HepG2 (cell line): ENCODE data around the gene SLC28A3. TPM values are rescaled to one million over a fixed set of nuclear protein-coding genes. Genes with fewer than 3 reads are reported as not detected.

Experiments
- ATAC-seq: fragments of 200-7000 bp; cut with Tn5 transposase; 3 replicates; pipeline ENCODE4 v1.9.1; 2020; ENCODE audit warnings: mild to moderate bottlenecking, moderate library complexity
- BruUV-seq: library from RNA; stranded (reverse); fragments of 400-500 nt; replicated peaks from 2 replicates; lab custom pipeline; 2021; lab: Mats Ljungman, UMichigan
- CTCF ChIA-PET: fragments of 300-600 bp; formaldehyde crosslinking; extraction: SDS; loops from one replicate; lab custom pipeline; 2021; ENCODE audit warnings: low total read pairs, inconsistent platforms, low intra/inter-chr PET ratio; lab: Yijun Ruan, JAX
- POLR2A ChIA-PET: fragments of 350-600 bp; sonication (Branson Sonifier 250); formaldehyde crosslinking; loops from one replicate; lab custom pipeline; 2020; ENCODE audit warnings: antibody characterized with exemption, inconsistent platforms; lab: Yijun Ruan, JAX
- DNase-seq: peaks from one replicate; pipeline ENCODE4 v3.0.0-alpha.2; 2015; ENCODE audit warnings: low spot score
- FAIRE-seq: peaks from 3 replicates; lab custom pipeline; 2011; peaks lifted over from hg19 to GRCh38; lab: Jason Lieb, UNC
- H2AFZ ChIP-seq: one replicate; pipeline ENCODE4 v1.6.1; 2011; ENCODE audit warnings: low read length, inconsistent platforms
- H3K27ac ChIP-seq: fragments of 300-600 bp; 3 replicates; pipeline ENCODE4 v1.8.0; 2011; ENCODE audit warnings: mixed run types, mild to moderate bottlenecking, mixed read lengths, low read length, inconsistent platforms; ENCODE audit not compliant: insufficient read depth; ENCODE audit errors: extremely low read length
- H3K27me3 ChIP-seq, 2 experiments: fragments of 200-600 bp in 1 of 2; 2 replicates in 1 of 2; 3 replicates in 1 of 2; pipeline versions ENCODE4 v1.6.0 to v1.8.0; 2011; ENCODE audit warnings: low read length in 2 of 2, mild to moderate bottlenecking in 2 of 2, moderate library complexity in 2 of 2, inconsistent platforms in 1 of 2; ENCODE audit not compliant: insufficient read depth in 2 of 2, control insufficient read depth in 1 of 2
- H3K36me3 ChIP-seq, 2 experiments: fragments of 200-600 bp in 1 of 2; replicated peaks in 1 of 2; 2 replicates in 1 of 2; 3 replicates in 1 of 2; pipeline versions ENCODE4 v1.5.1 to v1.8.0; 2011; ENCODE audit warnings: low read length in 2 of 2, inconsistent platforms in 1 of 2; ENCODE audit not compliant: insufficient read depth in 2 of 2, control insufficient read depth in 1 of 2
- H3K4me1 ChIP-seq: 2 replicates; pipeline ENCODE4 v1.5.1; 2012; ENCODE audit warnings: low read length, inconsistent platforms; ENCODE audit not compliant: insufficient read depth
- H3K4me2 ChIP-seq: 2 replicates; pipeline ENCODE4 v1.6.0; 2011; ENCODE audit warnings: low read depth, low read length, inconsistent platforms
- H3K4me3 ChIP-seq, 3 experiments: fragments of 200-600 bp in 1 of 3; sonication (generic), shearing (Covaris generic) in 1 of 3; replicated peaks in 1 of 3; 2 replicates each; pipeline ENCODE4 v1.5.1; 2011 to 2016; ENCODE audit warnings: low read length in 3 of 3, inconsistent platforms in 2 of 3, low read depth in 2 of 3, mild to moderate bottlenecking in 2 of 3, control low read depth in 1 of 3, mixed read lengths in 1 of 3; ENCODE audit not compliant: insufficient read depth in 1 of 3
- H3K79me2 ChIP-seq: one replicate; pipeline ENCODE4 v1.6.1; 2011; ENCODE audit warnings: low read length, inconsistent platforms; ENCODE audit not compliant: insufficient read depth
- H3K9ac ChIP-seq: 2 replicates; pipeline ENCODE4 v1.6.0; 2011; ENCODE audit warnings: mild to moderate bottlenecking, low read depth, low read length, inconsistent platforms; ENCODE audit not compliant: insufficient read depth
- H3K9me3 ChIP-seq: 2 replicates; pipeline ENCODE4 v1.5.1; 2012; ENCODE audit warnings: mild to moderate bottlenecking, low read length
- H4K20me1 ChIP-seq: 2 replicates; pipeline ENCODE4 v1.6.0; 2011; ENCODE audit warnings: inconsistent platforms, mild to moderate bottlenecking, low read length, moderate library complexity; ENCODE audit not compliant: insufficient read depth
- CREBL2 ChIP-seq: sonication (generic); formaldehyde crosslinking; IDR thresholded peaks from 2 replicates; pipeline ENCODE4 v1.8.1; 2023; ENCODE audit warnings: missing genetic modification reagents, mild to moderate bottlenecking, borderline replicate concordance
- RFX3 ChIP-seq: IDR thresholded peaks from 2 replicates; pipeline ENCODE4 v1.6.1; 2016; ENCODE audit warnings: missing biosample characterization, missing genetic modification reagents
- ZNF329 ChIP-seq: sonication (generic); formaldehyde crosslinking; IDR thresholded peaks from 2 replicates; pipeline ENCODE4 v1.9.0; 2021; ENCODE audit warnings: low read depth, mild to moderate bottlenecking, missing genetic modification reagents
- ZNF552 ChIP-seq: sonication (generic); formaldehyde crosslinking; IDR thresholded peaks from 2 replicates; pipeline ENCODE4 v1.9.0; 2022; ENCODE audit warnings: missing genetic modification reagents, mild to moderate bottlenecking, borderline replicate concordance
- WGBS: methylation state at CpG from one replicate; pipeline ENCODE4 v1.1.6; 2017; ENCODE audit warnings: low lambda C conversion rate; 5-methylcytosine and 5-hydroxymethylcytosine counted together
- in situ Hi-C: cut with HindIII; loops from 2 replicates; pipeline ENCODE4 v1.10.0; 2017; ENCODE audit warnings: low pct_unique_long_range_greater_than_20kb; ENCODE audit not compliant: extremely low pct_ligation_motif_present
- intact Hi-C: fragments of 100-400 bp; cut with micrococcal nuclease; formaldehyde crosslinking; loops from one replicate; pipeline ENCODE4 v1.10.0; 2022; ENCODE audit not compliant: unreplicated experiment
- polyA plus RNA-seq, 8 experiments: library from polyadenylated mRNA; depleted of rRNA in 3 of 8; stranded (reverse) in 7 of 8; unstranded in 1 of 8; fragments of >200 nt; fragmentation: Illumina TruSeq in 4 of 8; extraction: Trizol in 4 of 8; gene quantifications; 2 replicates each; pipeline versions ENCODE4 v1.2.1 to v1.2.3, GENCODE V29; 2011 to 2016; ENCODE audit warnings: low read depth in 4 of 8, missing spikeins in 1 of 8, mixed read lengths in 1 of 8; ENCODE audit not compliant: insufficient read depth in 1 of 8
- total RNA-seq, 5 experiments: library from RNA; depleted of rRNA; stranded (reverse); fragments of >200 nt; fragmentation: Illumina TruSeq; extraction: Trizol; gene quantifications; 2 replicates each; pipeline ENCODE4 v1.2.3, GENCODE V29; 2016; ENCODE audit warnings: low read depth in 1 of 5

SLC28A3 gene
- total and polyA plus RNA-seq, 2 of the 13 experiments (the other 11 are each of a cell fraction or from before 2014, with no cell fraction given), result not detected

GRCh38 chr9:84375954-84376353, 35.4 kb upstream of the SLC28A3 start:
- ATAC-seq, result no peak
- no peak for DNase-seq
- Histone ChIP-seq H3K9me3 (no peaks in the 10 kb centered on the region), H3K4me3 (no peak overlapping the region), H3K4me2 (no peak overlapping the region), H3K79me2 (no peaks in the 10 kb centered on the region), H3K27me3 (no peaks in the 10 kb centered on the region), H2AFZ (no peak overlapping the region), H3K27ac (no peak overlapping the region), H4K20me1 (no peaks in the 10 kb centered on the region), H3K36me3 (no peaks in the 10 kb centered on the region), H3K4me1 (no peaks in the 10 kb centered on the region), H3K9ac (no peak overlapping the region)
- no TSS peak for BruUV-seq
- ChIA-PET POLR2A (no interaction called here), CTCF (no interaction called here)
- intact Hi-C loops (no loop called here), in situ Hi-C loops (loop anchor here (25.0 kb wide), 2 partner anchors 586 to 886 kb away; no protein-coding TSS in a partner anchor)
- no peak for FAIRE-seq
- TF ChIP-seq CREBL2 (CRISPR knock-in tag) (no peak), RFX3 (no peak)
- 3% methylated on average over 3 of the region's 3 CpGs for WGBS

GRCh38 chr9:84374516-84374915, 34.0 kb upstream of the SLC28A3 start:
- DNase-seq, result no peak
- FAIRE-seq, result no peak
- ChIA-PET CTCF (no interaction called here), POLR2A (no interaction called here)
- BruUV-seq, result no TSS peak
- no peaks in the 10 kb centered on the region for H3K79me2 ChIP-seq
- intact Hi-C loops, result no loop called here
- in situ Hi-C loops, result no loop called here
- no peak overlapping the region for H2AFZ ChIP-seq
- H3K4me3 ChIP-seq, result no peak overlapping the region
- H4K20me1 ChIP-seq, result no peaks in the 10 kb centered on the region
- H3K9me3 ChIP-seq, result no peaks in the 10 kb centered on the region
- H3K27ac ChIP-seq, result no peak overlapping the region
- ATAC-seq, result no peak
- H3K9ac ChIP-seq, result no peak overlapping the region
- H3K4me1 ChIP-seq, result no peaks in the 10 kb centered on the region
- H3K4me2 ChIP-seq, result no peak overlapping the region
- no peaks in the 10 kb centered on the region for H3K27me3 ChIP-seq
- TF ChIP-seq ZNF552 (CRISPR knock-in tag) (no peak), ZNF329 (CRISPR knock-in tag) (no peak)
- WGBS, result 4% methylated on average over 2 of the region's 2 CpGs
- H3K36me3 ChIP-seq, result no peaks in the 10 kb centered on the region
